ENCODE data around the gene NUDT3.

The NUDT3 gene

GRCh38 chr6:34350137-34350933 is 42.1 kb downstream of the NUDT3 start:
- TF ChIP-seq CTCF (IDR thresholded peaks at IDR 0.05; ENCODE audit: borderline replicate concordance, insufficient read depth, low read depth, low read length): no peak
- no peak overlapping the region for H3K4me3 ChIP-seq (ENCODE audit: low read depth, low read length)

- TF ChIP-seq CTCF (IDR thresholded peaks at IDR 0.05; ENCODE audit: borderline replicate concordance, insufficient read depth, low read depth, low read length): no peak
- no peak overlapping the region for H3K4me3 ChIP-seq (ENCODE audit: low read depth, low read length)
Measured at GRCh38 chr6:34349211-34349610, 43.3 kb downstream of the NUDT3 start.

DNA sequence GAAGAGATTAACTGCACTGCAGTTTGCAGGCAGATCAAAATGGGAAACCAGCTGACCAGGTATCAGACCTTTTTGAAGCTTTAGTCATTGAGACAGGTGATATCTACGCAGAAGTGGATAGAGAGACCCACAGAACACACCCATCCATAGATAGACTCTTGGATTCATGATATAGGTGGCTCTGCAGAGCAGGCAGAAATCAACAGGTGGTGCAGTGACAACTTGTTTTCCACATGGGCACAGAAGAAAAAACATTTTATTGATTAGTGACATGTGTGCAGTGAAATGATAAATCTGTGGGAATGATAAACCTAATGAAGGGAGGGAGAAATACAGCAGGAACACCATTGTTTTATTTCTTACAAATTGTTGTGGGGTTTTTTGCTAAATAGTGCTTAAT is 45.2 kb downstream of the NUDT3 start:
- no peak for TF ChIP-seq CTCF (IDR thresholded peaks at IDR 0.05; ENCODE audit: borderline replicate concordance, insufficient read depth, low read depth, low read length)
- no peak overlapping the region for H3K4me3 ChIP-seq (ENCODE audit: low read depth, low read length)

GRCh38 chr6:34346175-34347119 is 46.0 kb downstream of the NUDT3 start:
- no peak for TF ChIP-seq CTCF (IDR thresholded peaks at IDR 0.05; ENCODE audit: borderline replicate concordance, insufficient read depth, low read depth, low read length)
- H3K4me3 ChIP-seq (ENCODE audit: low read depth, low read length): no peak overlapping the region

- H3K4me3 ChIP-seq (ENCODE audit: low read depth, low read length): no peak overlapping the region
- no peak for TF ChIP-seq CTCF (IDR thresholded peaks at IDR 0.05; ENCODE audit: borderline replicate concordance, insufficient read depth, low read depth, low read length)
Measured at GRCh38 chr6:34343806-34344205, 48.7 kb downstream of the NUDT3 start.

DNA sequence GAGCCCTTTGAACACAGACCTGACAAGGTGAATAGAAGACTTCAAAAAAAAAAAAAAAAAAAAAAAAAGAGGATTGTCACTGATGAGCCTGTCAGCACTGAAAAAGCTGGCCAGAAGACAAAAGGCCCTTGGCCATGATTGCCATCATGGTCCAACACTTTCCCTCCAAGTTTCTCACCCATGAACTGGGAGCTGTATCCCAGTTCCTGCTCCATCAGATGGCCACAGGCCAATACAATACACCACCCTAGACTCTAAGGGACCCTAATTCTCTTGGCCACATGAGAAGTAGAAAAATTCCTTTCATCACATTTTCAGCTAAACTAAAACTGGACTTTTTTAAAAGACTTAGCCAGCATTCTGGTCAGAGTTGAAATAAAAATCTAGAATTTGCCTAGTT is 50.2 kb downstream of the NUDT3 start:
- no peak overlapping the region for H3K4me3 ChIP-seq (ENCODE audit: low read depth, low read length)
- no peak for TF ChIP-seq CTCF (IDR thresholded peaks at IDR 0.05; ENCODE audit: borderline replicate concordance, insufficient read depth, low read depth, low read length)

Measured in GM12875 (cell line).